HepG2 (cell line): ENCODE measurements around the gene HLA-DOA. TPM values are rescaled to one million over a fixed set of nuclear protein-coding genes. Genes with fewer than 3 reads are reported as not detected.
A peak's percentile ranks its signal among the peaks of the same experiment; 100 is the strongest.

Source experiments
- AGO2 ChIP-seq: fragments of 200-400 bp; formaldehyde crosslinking; optimal IDR thresholded peaks from 2 replicates; pipeline ENCODE3; 2017; ENCODE audit warnings: mild to moderate bottlenecking, low read depth, low read length, moderate library complexity
- BORCS8-MEF2B ChIP-seq: sonication (generic); formaldehyde crosslinking; IDR thresholded peaks from 2 replicates; pipeline ENCODE4 v1.8.0; 2022; ENCODE audit warnings: mild to moderate bottlenecking, missing genetic modification reagents
- GABPA ChIP-seq, 2 experiments: IDR thresholded peaks; 2 replicates each; pipeline ENCODE4 v1.6.1; 2011 to 2016; ENCODE audit warnings: low read depth in 2 of 2, low read length in 1 of 2, missing biosample characterization in 1 of 2, missing genetic modification characterization in 1 of 2
- HNF1A ChIP-seq, 2 experiments: sonication (generic) in 1 of 2; formaldehyde crosslinking in 1 of 2; IDR thresholded peaks; 2 replicates each; pipeline versions ENCODE4 v1.4.0 to v1.6.1; 2016 to 2020; ENCODE audit warnings: borderline replicate concordance in 1 of 2, low read depth in 1 of 2, mild to moderate bottlenecking in 1 of 2, missing genetic modification reagents in 1 of 2
- KAT8 ChIP-seq: IDR thresholded peaks from 2 replicates; pipeline ENCODE4 v1.6.1; 2016; ENCODE audit warnings: missing genetic modification reagents, missing compliant biosample characterization
- SNRNP70 ChIP-seq: fragments of 200-400 bp; formaldehyde crosslinking; IDR thresholded peaks from 2 replicates; pipeline ENCODE4 v1.6.1; 2017; ENCODE audit warnings: mild to moderate bottlenecking, low read depth, low read length, moderate library complexity
- SP4 ChIP-seq: sonication (generic); formaldehyde crosslinking; IDR thresholded peaks from 2 replicates; pipeline ENCODE4 v1.8.1; 2023; ENCODE audit warnings: mild to moderate bottlenecking, missing genetic modification reagents
- TRIM22 ChIP-seq: fragments of 450-650 bp; IDR thresholded peaks from 2 replicates; pipeline ENCODE4 v1.6.1; 2017
- ZMYM4 ChIP-seq: sonication (generic); formaldehyde crosslinking; IDR thresholded peaks from 2 replicates; pipeline ENCODE4 v1.8.1; 2023; ENCODE audit warnings: mild to moderate bottlenecking, missing genetic modification reagents
- ZNF230 ChIP-seq: sonication (generic); formaldehyde crosslinking; IDR thresholded peaks from 2 replicates; pipeline ENCODE4 v1.4.0; 2020; ENCODE audit warnings: mild to moderate bottlenecking, missing genetic modification reagents
- ZNF263 ChIP-seq: sonication (generic); formaldehyde crosslinking; IDR thresholded peaks from 2 replicates; pipeline ENCODE4 v1.4.0; 2020; ENCODE audit warnings: missing genetic modification reagents
- ZNF597 ChIP-seq: sonication (generic); formaldehyde crosslinking; IDR thresholded peaks from 2 replicates; pipeline ENCODE4 v1.5.0; 2020; ENCODE audit warnings: missing genetic modification reagents
- ZNF646 ChIP-seq: sonication (generic); formaldehyde crosslinking; IDR thresholded peaks from 2 replicates; pipeline ENCODE4 v1.9.0; 2021; ENCODE audit warnings: mild to moderate bottlenecking, missing genetic modification reagents
- ZNF788 ChIP-seq: sonication (generic); formaldehyde crosslinking; IDR thresholded peaks from 2 replicates; pipeline ENCODE4 v1.5.0; 2020; ENCODE audit warnings: mild to moderate bottlenecking, missing genetic modification reagents, borderline replicate concordance
- polyA plus RNA-seq, 8 experiments: library from polyadenylated mRNA; depleted of rRNA in 3 of 8; stranded (reverse) in 7 of 8; unstranded in 1 of 8; fragments of >200 nt; fragmentation: Illumina TruSeq in 4 of 8; extraction: Trizol in 4 of 8; gene quantifications; 2 replicates each; pipeline versions ENCODE4 v1.2.1 to v1.2.3, GENCODE V29; 2011 to 2016; ENCODE audit warnings: low read depth in 4 of 8, missing spikeins in 1 of 8, mixed read lengths in 1 of 8; ENCODE audit not compliant: insufficient read depth in 1 of 8
- total RNA-seq, 5 experiments: library from RNA; depleted of rRNA; stranded (reverse); fragments of >200 nt; fragmentation: Illumina TruSeq; extraction: Trizol; gene quantifications; 2 replicates each; pipeline ENCODE4 v1.2.3, GENCODE V29; 2016; ENCODE audit warnings: low read depth in 1 of 5

HLA-DOA gene
- total and polyA plus RNA-seq, 2 of the 13 experiments (the other 11 are each of a cell fraction or from before 2014, with no cell fraction given), result 0.03 to 0.09 TPM

- TF ChIP-seq HNF1A (IDR thresholded peaks at IDR 0.05; ENCODE audit: low read depth) (no peak; the same call in 1 of the 2 replicates), HNF1A (CRISPR knock-in tag; IDR thresholded peaks at IDR 0.05; ENCODE audit: borderline replicate concordance) (peak; percentile 47; the same call in 1 of the 2 replicates), ZNF230 (peak; percentile 32; the same call in 1 of the 2 replicates), AGO2 (peak; percentile 93), ZNF646 (no peak), ZNF597 (CRISPR knock-in tag) (no peak), KAT8 (no peak), TRIM22 (no peak), BORCS8-MEF2B (peak; percentile 90; the same call in 1 of the 2 replicates), ZNF788 (CRISPR knock-in tag) (no peak), ZMYM4 (CRISPR knock-in tag) (no peak), SNRNP70 (no peak), GABPA (IDR thresholded peaks at IDR 0.05; ENCODE audit: low read depth, low read length) (no peak), GABPA (CRISPR knock-in tag; IDR thresholded peaks at IDR 0.05; ENCODE audit: low read depth) (no peak; the same call in 1 of the 2 replicates), ZNF263 (CRISPR knock-in tag) (peak; percentile 75), SP4 (CRISPR knock-in tag) (no peak; the same call in 1 of the 2 replicates)
Observed at GRCh38 chr6:32968867-32969684, 40.3 kb downstream of the HLA-DOA start (continued).
